ENCODE results near the gene FBXO24. TPM values are rescaled to one million over a fixed set of nuclear protein-coding genes. Genes with fewer than 3 reads are reported as not detected.

The FBXO24 gene
- total and polyA plus RNA-seq, 2 of the 8 experiments (the other 6 are each of a cell fraction or from before 2014, with no cell fraction given) = 0.35 to 0.57 TPM

DNA sequence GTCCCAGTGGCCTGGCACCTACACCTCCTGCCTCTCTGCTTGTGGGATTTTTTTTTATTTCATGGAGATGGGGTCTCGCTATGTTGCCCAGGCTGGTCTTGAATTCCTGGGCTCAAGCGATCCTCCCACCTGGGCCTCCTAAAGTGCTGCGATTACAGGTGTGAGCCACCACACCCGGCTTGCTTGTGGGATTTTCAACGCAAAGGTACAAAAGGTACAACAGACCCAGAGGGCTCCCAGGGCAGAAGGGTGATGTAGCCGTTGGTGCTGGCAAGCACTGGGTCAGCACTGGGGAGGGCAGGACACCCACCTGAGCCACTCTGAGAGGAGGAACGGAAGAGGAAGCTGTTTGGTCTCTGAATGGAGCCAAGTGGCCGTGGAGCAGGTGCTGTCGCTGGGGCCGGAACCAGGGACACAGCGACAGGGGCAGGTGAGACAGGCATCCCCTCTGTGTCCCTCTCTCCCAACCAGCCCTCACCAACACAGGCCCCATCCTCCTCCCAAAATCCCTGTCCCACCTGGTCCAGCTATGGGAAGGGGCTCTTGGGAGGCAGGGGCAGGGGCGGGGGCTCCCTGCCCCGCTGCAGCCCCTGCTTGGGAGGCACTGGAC is 9.6 kb upstream of the FBXO24 start (continued):
- TF ChIP-seq EZH2 (IDR thresholded peaks at IDR 0.05; ENCODE audit: low read depth, low read length, severe bottlenecking) = no peak
- TF ChIP-seq RXRA (IDR thresholded peaks at IDR 0.05; ENCODE audit: insufficient read depth, low read depth, low read length) = no peak
- TF ChIP-seq, protein P1, sequence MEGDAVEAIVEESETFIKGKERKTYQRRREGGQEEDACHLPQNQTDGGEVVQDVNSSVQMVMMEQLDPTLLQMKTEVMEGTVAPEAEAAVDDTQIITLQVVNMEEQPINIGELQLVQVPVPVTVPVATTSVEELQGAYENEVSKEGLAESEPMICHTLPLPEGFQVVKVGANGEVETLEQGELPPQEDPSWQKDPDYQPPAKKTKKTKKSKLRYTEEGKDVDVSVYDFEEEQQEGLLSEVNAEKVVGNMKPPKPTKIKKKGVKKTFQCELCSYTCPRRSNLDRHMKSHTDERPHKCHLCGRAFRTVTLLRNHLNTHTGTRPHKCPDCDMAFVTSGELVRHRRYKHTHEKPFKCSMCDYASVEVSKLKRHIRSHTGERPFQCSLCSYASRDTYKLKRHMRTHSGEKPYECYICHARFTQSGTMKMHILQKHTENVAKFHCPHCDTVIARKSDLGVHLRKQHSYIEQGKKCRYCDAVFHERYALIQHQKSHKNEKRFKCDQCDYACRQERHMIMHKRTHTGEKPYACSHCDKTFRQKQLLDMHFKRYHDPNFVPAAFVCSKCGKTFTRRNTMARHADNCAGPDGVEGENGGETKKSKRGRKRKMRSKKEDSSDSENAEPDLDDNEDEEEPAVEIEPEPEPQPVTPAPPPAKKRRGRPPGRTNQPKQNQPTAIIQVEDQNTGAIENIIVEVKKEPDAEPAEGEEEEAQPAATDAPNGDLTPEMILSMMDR (IDR thresholded peaks at IDR 0.05; ENCODE audit: control extremely low read depth in 1 of 3, insufficient read depth in 1 of 3, low read depth in 1 of 3, low read length in 3 of 3) = no peak

Data from H1 (cell line).